Measurements from ENCODE around the gene PCNX2. TPM values are rescaled to one million over a fixed set of nuclear protein-coding genes. Genes with fewer than 3 reads are reported as not detected.

Gene PCNX2
- total and polyA plus RNA-seq, 2 of the 8 experiments (the other 6 are each of a cell fraction or from before 2014, with no cell fraction given), result 46.1 to 57.6 TPM

GRCh38 chr1:233188061-233188460 lies 107.5 kb downstream of the PCNX2 start:
- Histone ChIP-seq H3K4me2 (ENCODE audit: insufficient read depth in 1 of 2, low read depth in 2 of 2, low read length in 2 of 2) (no peak overlapping the region), H2BK5ac (ENCODE audit: low read depth, low read length) (no peak overlapping the region), H3K79me2 (ENCODE audit: control insufficient read depth in 1 of 2, insufficient read depth in 2 of 2, low read length in 2 of 2) (no peaks in the 10 kb centered on the region), H2AK5ac (ENCODE audit: low read depth, low read length) (no peak overlapping the region), H3K18ac (ENCODE audit: extremely low read depth, low read length) (no peak overlapping the region), H4K5ac (ENCODE audit: insufficient read length, low read depth, low read length) (no peak overlapping the region), H3K27ac (ENCODE audit: low read depth, low read length) (no peak overlapping the region), H3K23me2 (ENCODE audit: low read depth, low read length) (no peaks in the 10 kb centered on the region), H2BK20ac (ENCODE audit: low read length) (no peak overlapping the region), H3K9me3 (ENCODE audit: insufficient read depth in 2 of 2, low read depth in 1 of 2, low read length in 1 of 2) (no peaks in the 10 kb centered on the region), H3K23ac (ENCODE audit: insufficient read length) (no peak overlapping the region), H3K4me1 (replicated peaks in 1 of 4; ENCODE audit: control insufficient read depth in 3 of 4, insufficient read depth in 4 of 4, low read length in 3 of 4) (peaks cover 0 to 3% (median 0%) of the 10 kb centered on the region in 4 experiments; a peak in 1 of 7 replicates), H3K4ac (replicated peaks; ENCODE audit: insufficient read length, low read depth, low read length) (no peak overlapping the region), H3K56ac (replicated peaks; ENCODE audit: insufficient read length, low read depth, low read length) (no peak overlapping the region), H3K79me1 (ENCODE audit: low read depth, low read length) (no peaks in the 10 kb centered on the region), H3K36me3 (ENCODE audit: control insufficient read depth in 2 of 4, insufficient read depth in 4 of 4, low read length in 3 of 4) (peaks cover 3 to 8% (median 4%) of the 10 kb centered on the region in 4 experiments; a peak in 4 of 8 replicates), H2AFZ (ENCODE audit: low read length) (no peak overlapping the region), H4K20me1 (replicated peaks in 1 of 2; ENCODE audit: control insufficient read depth in 1 of 2, insufficient read depth in 2 of 2, low read length in 2 of 2) (no peaks in the 10 kb centered on the region), H3K4me3 (ENCODE audit: extremely low read depth in 1 of 4, insufficient read depth in 2 of 4, low read depth in 3 of 4, low read length in 4 of 4) (no peak overlapping the region), H2BK12ac (ENCODE audit: low read depth, low read length) (no peak overlapping the region), H4K8ac (ENCODE audit: extremely low read depth, insufficient read depth, low read length) (no peak overlapping the region; the same call in 1 of the 2 replicates), H3K27me3 (replicated peaks in 1 of 4; ENCODE audit: control insufficient read depth in 3 of 4, extremely low read depth in 1 of 4, insufficient read depth in 3 of 4, low read length in 3 of 4) (no peaks in the 10 kb centered on the region), H2BK120ac (replicated peaks; ENCODE audit: low read depth, low read length) (no peak overlapping the region), H3K9ac (replicated peaks in 1 of 4; ENCODE audit: extremely low read depth in 1 of 4, low read depth in 3 of 4, low read length in 3 of 4) (no peak overlapping the region), H3K14ac (ENCODE audit: insufficient read length) (no peak overlapping the region), H2BK15ac (ENCODE audit: low read length) (no peak overlapping the region), H4K91ac (replicated peaks; ENCODE audit: insufficient read length, low read length) (no peak overlapping the region)
- ChIA-PET POLR2A (ENCODE audit: partially characterized antibody) (no interaction called here), CTCF (ENCODE audit: partially characterized antibody) (interaction anchor here (0.9 to 2.0 kb wide), 4 partner anchors 17 to 162 kb away, joined by 3 to 6 read pairs (median 5); no protein-coding TSS in a partner anchor)
- WGBS, 2 experiments (ENCODE audit: extremely low coverage in 1 of 2, insufficient coverage in 1 of 2, insufficient read length in 1 of 2, insufficient replicate concordance in 2 of 2, low coverage in 1 of 2, low lambda C conversion rate in 2 of 2, missing lambda C conversion rate in 1 of 2), result 89% methylated on average over 4 of the region's 4 CpGs; no CpG with 5 or more reads in 1 of the 2 experiments
- no peak for DNase-seq (ENCODE audit: low read depth in 1 of 2, low spot score in 2 of 2)
- FAIRE-seq, result no peak
- TF ChIP-seq NRF1 (IDR thresholded peaks at IDR 0.05; ENCODE audit: low read depth, low read length) (no peak), EGR1 (IDR thresholded peaks at IDR 0.05; ENCODE audit: borderline replicate concordance, low read depth, low read length) (no peak), CEBPB (IDR thresholded peaks at IDR 0.05; ENCODE audit: low read depth, low read length) (no peak), RXRA (IDR thresholded peaks at IDR 0.05; ENCODE audit: insufficient read depth, low read depth, low read length) (no peak), GABPA (IDR thresholded peaks at IDR 0.05; ENCODE audit: borderline replicate concordance, insufficient read depth, low read length) (no peak), NANOG (IDR thresholded peaks at IDR 0.05; ENCODE audit: insufficient read depth, low read depth, low read length, poor library complexity, severe bottlenecking) (no peak), RAD21 (IDR thresholded peaks at IDR 0.05 in 1 of 2, conservative IDR thresholded peaks at IDR 0.05 in 1 of 2; ENCODE audit: low read depth in 2 of 2, low read length in 2 of 2) (peak in 1 of 2 experiments; percentile 21; a peak in 1 of 4 replicates), EZH2 (IDR thresholded peaks at IDR 0.05; ENCODE audit: low read depth, low read length, severe bottlenecking) (no peak), CTCF (IDR thresholded peaks at IDR 0.05; ENCODE audit: control extremely low read depth in 1 of 3, insufficient read depth in 1 of 3, low read depth in 1 of 3, low read length in 3 of 3) (peak; percentile 17 to 50 (median 41); a peak in 3 of 4 replicates), ATF3 (IDR thresholded peaks at IDR 0.05; ENCODE audit: insufficient read depth, low read depth, low read length) (no peak)
